ENCODE data around the gene QRICH2. TPM values are rescaled to one million over a fixed set of nuclear protein-coding genes. Genes with fewer than 3 reads are reported as not detected.

The QRICH2 gene
- total and polyA plus RNA-seq, 2 donors from 2014 or later: 2.0 to 2.5 TPM

GRCh38 chr17:76271669-76272540, 36.2 kb downstream of the QRICH2 start:
- Histone ChIP-seq H3K27me3 (ENCODE audit: control insufficient read depth, insufficient read depth, low read length) (no peaks in the 10 kb centered on the region), H3K4me3 (ENCODE audit: low read length in 3 of 3) (peak overlapping the region; percentile 6 to 47 (median 37)), H3K4me1 (ENCODE audit: control insufficient read depth in 2 of 3, insufficient read depth in 2 of 3, low read depth in 1 of 3, low read length in 3 of 3) (peaks cover 2 to 32% (median 22%) of the 10 kb centered on the region in 3 donors), H3K27ac (ENCODE audit: low read depth in 2 of 2, low read length in 2 of 2) (peak overlapping the region; percentile 63 to 84), H3K9ac (ENCODE audit: low read length in 3 of 3) (peak overlapping the region in 1 of 3 donors; percentile 71), H3K36me3 (ENCODE audit: control insufficient read depth in 2 of 3, insufficient read depth in 3 of 3, low read length in 3 of 3) (no peaks in the 10 kb centered on the region), H3K9me3 (ENCODE audit: control insufficient read depth in 2 of 3, insufficient read depth in 1 of 3, low read length in 3 of 3) (no peaks in the 10 kb centered on the region)
- FAIRE-seq: no peak
- TF ChIP-seq CTCF (IDR thresholded peaks at IDR 0.05; ENCODE audit: borderline replicate concordance, extremely low read depth, insufficient read depth): no peak
- intact Hi-C loops (cut with DNase I): no loop called here
- peak; percentile 87 to 93 (median 89) for DNase-seq

GRCh38 chr17:76270770-76271668, 37.1 kb downstream of the QRICH2 start:
- DNase-seq (peak in 1 of 5 donors; percentile 8), FAIRE-seq (no peak)
- Histone ChIP-seq H3K9me3 (ENCODE audit: control insufficient read depth in 2 of 3, insufficient read depth in 1 of 3, low read length in 3 of 3) (no peaks in the 10 kb centered on the region), H3K4me3 (ENCODE audit: low read length in 3 of 3) (peak overlapping the region in 2 of 3 donors; percentile 37 to 47), H3K27me3 (ENCODE audit: control insufficient read depth, insufficient read depth, low read length) (no peaks in the 10 kb centered on the region), H3K36me3 (ENCODE audit: control insufficient read depth in 2 of 3, insufficient read depth in 3 of 3, low read length in 3 of 3) (no peaks in the 10 kb centered on the region), H3K9ac (ENCODE audit: low read length in 3 of 3) (peak overlapping the region in 1 of 3 donors; percentile 71), H3K4me1 (ENCODE audit: control insufficient read depth in 2 of 3, insufficient read depth in 2 of 3, low read depth in 1 of 3, low read length in 3 of 3) (peaks cover 2 to 38% (median 27%) of the 10 kb centered on the region in 3 donors), H3K27ac (ENCODE audit: low read depth in 2 of 2, low read length in 2 of 2) (peak overlapping the region in 1 of 2 donors; percentile 84)
- intact Hi-C loops (cut with DNase I): no loop called here
- TF ChIP-seq CTCF (IDR thresholded peaks at IDR 0.05; ENCODE audit: borderline replicate concordance, extremely low read depth, insufficient read depth): no peak

- peaks cover 2 to 38% (median 27%) of the 10 kb centered on the region in 3 donors for H3K4me1 ChIP-seq (ENCODE audit: control insufficient read depth in 2 of 3, insufficient read depth in 2 of 3, low read depth in 1 of 3, low read length in 3 of 3)
- H3K27ac ChIP-seq (ENCODE audit: low read depth in 2 of 2, low read length in 2 of 2): peak overlapping the region in 1 of 2 donors; percentile 14
- FAIRE-seq (no peak), DNase-seq (peak in 1 of 5 donors; percentile 77)
- H3K9me3 ChIP-seq (ENCODE audit: control insufficient read depth in 2 of 3, insufficient read depth in 1 of 3, low read length in 3 of 3): no peaks in the 10 kb centered on the region
- no peaks in the 10 kb centered on the region for H3K36me3 ChIP-seq (ENCODE audit: control insufficient read depth in 2 of 3, insufficient read depth in 3 of 3, low read length in 3 of 3)
- intact Hi-C loops (cut with DNase I): no loop called here
- no peak overlapping the region for H3K9ac ChIP-seq (ENCODE audit: low read length in 3 of 3)
- H3K4me3 ChIP-seq (ENCODE audit: low read length in 3 of 3): no peak overlapping the region
- no peaks in the 10 kb centered on the region for H3K27me3 ChIP-seq (ENCODE audit: control insufficient read depth, insufficient read depth, low read length)
- TF ChIP-seq CTCF (IDR thresholded peaks at IDR 0.05; ENCODE audit: borderline replicate concordance, extremely low read depth, insufficient read depth): no peak
These were observed 37.9 kb downstream of the QRICH2 start for GRCh38 chr17:76270127-76270592.
